LNCaP clone FGC (cell line): ENCODE measurements around the gene ZHX3.
A peak's percentile ranks its signal among the peaks of the same experiment; 100 is the strongest.

ENCODE experiments used
- DNase-seq: peaks from one replicate; pipeline ENCODE4 v3.0.0-alpha.2; 2011; ENCODE audit warnings: low read depth
- H3K4me3 ChIP-seq: 2 replicates; pipeline ENCODE4 v1.5.1; 2011; ENCODE audit warnings: mild to moderate bottlenecking, low read depth, low read length, control low read depth
- CTCF ChIP-seq: IDR thresholded peaks from 2 replicates; pipeline ENCODE4 v1.5.1; 2012; ENCODE audit warnings: mild to moderate bottlenecking; ENCODE audit not compliant: control insufficient read depth, insufficient read depth; ENCODE audit errors: extremely low read depth

ZHX3 gene

GRCh38 chr20:41339957-41340326 is 22.4 kb upstream of the ZHX3 start:
- peak overlapping the region; percentile 67 for H3K4me3 ChIP-seq
- DNase-seq = peak; percentile 73

GRCh38 chr20:41336711-41337492 is 19.4 kb upstream of the ZHX3 start:
- H3K4me3 ChIP-seq = no peak overlapping the region
- no peak for TF ChIP-seq CTCF
- no peak for DNase-seq

More at GRCh38 chr20:41339957-41340326, 22.4 kb upstream of the ZHX3 start:
- TF ChIP-seq CTCF = peak; percentile 96

GRCh38 chr20:41335591-41335990 is 18.1 kb upstream of the ZHX3 start:
- TF ChIP-seq CTCF = no peak
- H3K4me3 ChIP-seq = no peak overlapping the region
- no peak for DNase-seq

- H3K4me3 ChIP-seq = no peak overlapping the region
- no peak for TF ChIP-seq CTCF
- DNase-seq = no peak
These were observed 17.2 kb upstream of the ZHX3 start for GRCh38 chr20:41334443-41335421.

- no peak overlapping the region for H3K4me3 ChIP-seq
- no peak for DNase-seq
- TF ChIP-seq CTCF = no peak
These were observed 16.5 kb upstream of the ZHX3 start for GRCh38 chr20:41334036-41334435.

GRCh38 chr20:41331731-41332130 is 14.2 kb upstream of the ZHX3 start:
- DNase-seq = no peak
- TF ChIP-seq CTCF = no peak
- no peak overlapping the region for H3K4me3 ChIP-seq
